Measurements from ENCODE around the gene AHNAK2.

DNA sequence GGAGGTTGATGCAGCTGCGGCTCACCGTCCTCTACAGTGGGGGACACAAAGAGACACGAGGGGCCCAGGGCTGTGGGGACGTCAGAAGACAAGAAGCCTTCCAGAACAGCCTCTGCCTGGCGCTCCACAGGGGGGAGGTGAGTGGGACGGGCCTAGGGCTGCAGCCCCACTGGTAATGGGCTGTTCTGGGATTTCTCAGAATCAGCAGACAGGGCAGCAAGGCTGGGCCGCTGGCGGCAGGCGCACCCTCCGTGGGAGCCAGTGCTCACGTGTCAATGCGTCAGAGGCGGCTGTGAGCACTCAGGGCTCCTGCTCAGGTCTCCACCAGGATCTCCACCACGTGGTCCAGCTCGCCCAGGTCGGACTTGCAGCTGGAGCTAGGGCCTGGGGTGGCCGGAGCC lies 32.7 kb upstream of the AHNAK2 start:
- TF ChIP-seq, protein P1, sequence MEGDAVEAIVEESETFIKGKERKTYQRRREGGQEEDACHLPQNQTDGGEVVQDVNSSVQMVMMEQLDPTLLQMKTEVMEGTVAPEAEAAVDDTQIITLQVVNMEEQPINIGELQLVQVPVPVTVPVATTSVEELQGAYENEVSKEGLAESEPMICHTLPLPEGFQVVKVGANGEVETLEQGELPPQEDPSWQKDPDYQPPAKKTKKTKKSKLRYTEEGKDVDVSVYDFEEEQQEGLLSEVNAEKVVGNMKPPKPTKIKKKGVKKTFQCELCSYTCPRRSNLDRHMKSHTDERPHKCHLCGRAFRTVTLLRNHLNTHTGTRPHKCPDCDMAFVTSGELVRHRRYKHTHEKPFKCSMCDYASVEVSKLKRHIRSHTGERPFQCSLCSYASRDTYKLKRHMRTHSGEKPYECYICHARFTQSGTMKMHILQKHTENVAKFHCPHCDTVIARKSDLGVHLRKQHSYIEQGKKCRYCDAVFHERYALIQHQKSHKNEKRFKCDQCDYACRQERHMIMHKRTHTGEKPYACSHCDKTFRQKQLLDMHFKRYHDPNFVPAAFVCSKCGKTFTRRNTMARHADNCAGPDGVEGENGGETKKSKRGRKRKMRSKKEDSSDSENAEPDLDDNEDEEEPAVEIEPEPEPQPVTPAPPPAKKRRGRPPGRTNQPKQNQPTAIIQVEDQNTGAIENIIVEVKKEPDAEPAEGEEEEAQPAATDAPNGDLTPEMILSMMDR (IDR thresholded peaks at IDR 0.05) = no peak
- no peak for TF ChIP-seq EP300 (IDR thresholded peaks at IDR 0.05)

Data from ovary (tissue), 3 donors.